ENCODE data around the gene HSPA4.

GRCh38 chr5:133116601-133117000 lies 64.8 kb downstream of the HSPA4 start:
- TF ChIP-seq CTCF (conservative IDR thresholded peaks at IDR 0.05; ENCODE audit: low read depth, low read length) (no peak), EZH2phosphoT487 (IDR thresholded peaks at IDR 0.05; ENCODE audit: borderline replicate concordance, low read length) (no peak)
